Stimulated activated CD4-positive, alpha-beta T cell treated with anti-CD3 and anti-CD28 coated beads, Interleukin-2, amount 100 ng/mL, for 48 hours (primary cell): ENCODE data around the gene CCDC152.

Source experiments
- DNase-seq, 2 donors: peaks; one replicate each; pipeline ENCODE4 v3.0.0-alpha.2; 2020

Gene CCDC152

DNA sequence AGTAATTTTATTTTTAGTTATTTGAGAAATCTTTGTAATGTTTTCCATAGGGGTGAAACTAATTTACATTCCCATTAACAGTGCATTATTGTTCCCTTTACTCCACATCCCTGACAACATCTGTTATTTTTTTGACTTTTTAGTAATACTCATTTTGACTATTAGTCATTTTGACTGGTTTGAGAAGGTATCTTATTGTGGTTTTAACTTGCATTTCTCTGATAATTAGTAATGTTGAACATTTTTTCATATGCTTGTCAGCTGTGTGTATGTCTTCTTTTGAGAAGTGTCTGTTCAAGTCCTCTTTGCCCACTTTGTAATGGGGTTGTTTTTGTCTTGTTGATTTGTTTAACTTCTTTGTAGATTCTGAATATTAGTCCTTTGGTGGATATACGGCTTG, 27.5 kb downstream of the CCDC152 start:
- no peak for DNase-seq

DNA sequence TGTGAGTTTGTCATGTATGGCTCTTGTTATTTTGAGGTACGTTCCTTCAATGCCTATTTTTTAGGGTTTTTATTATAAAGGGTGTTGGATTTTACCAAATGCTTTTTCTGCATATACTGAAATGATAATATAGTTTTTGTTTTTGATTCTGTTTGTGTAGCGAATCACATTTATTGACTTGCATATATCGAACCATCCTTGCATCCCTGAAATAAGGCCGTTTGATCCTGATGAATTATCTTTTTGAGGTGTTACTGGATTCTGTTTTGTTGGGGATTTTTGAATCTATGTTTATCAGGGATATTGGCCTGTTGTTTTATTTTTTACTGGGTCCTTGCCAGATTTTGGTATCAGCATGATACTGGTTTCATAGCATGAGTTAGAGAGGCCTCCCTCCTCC, 29.1 kb downstream of the CCDC152 start:
- DNase-seq, result no peak

DNA sequence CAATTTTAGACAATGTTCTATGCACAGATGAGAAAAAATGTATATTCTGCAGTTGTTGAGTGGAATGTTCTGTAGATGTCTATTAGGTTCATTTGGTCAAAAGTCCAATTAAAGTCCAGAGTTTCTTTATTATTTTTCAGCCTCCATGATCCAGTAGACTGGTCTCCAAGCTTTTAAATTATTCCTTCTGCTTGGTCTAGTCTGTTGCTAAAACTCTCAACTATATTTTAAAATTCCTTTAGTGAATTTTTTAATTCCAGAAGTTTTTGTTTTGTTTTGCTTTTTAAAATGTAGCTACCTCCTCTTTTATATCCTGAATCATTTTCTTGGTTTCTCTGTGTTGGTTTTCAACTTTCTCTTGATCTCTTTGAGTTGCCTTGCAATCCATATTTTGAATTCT, 30.5 kb downstream of the CCDC152 start:
- no peak for DNase-seq

DNA sequence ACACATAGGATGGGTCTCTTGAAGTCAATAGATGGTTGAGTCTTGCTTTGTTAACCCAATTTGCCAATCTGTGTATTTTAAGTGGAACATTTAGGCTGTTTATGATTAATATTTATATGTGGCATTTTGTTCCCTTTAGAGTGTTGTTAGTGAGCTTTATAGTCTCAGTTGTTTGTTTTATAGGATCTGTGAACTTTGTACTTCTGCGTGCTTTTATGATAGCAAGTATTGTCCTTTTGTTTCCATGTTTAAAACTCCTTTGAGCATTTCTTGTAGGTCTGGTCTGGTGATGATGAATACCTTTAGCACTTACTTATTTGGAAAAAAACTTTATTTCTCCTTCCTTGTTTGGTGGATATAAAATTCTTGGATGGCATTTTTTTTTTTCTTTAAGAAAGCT, 31.2 kb downstream of the CCDC152 start:
- no peak for DNase-seq

DNA sequence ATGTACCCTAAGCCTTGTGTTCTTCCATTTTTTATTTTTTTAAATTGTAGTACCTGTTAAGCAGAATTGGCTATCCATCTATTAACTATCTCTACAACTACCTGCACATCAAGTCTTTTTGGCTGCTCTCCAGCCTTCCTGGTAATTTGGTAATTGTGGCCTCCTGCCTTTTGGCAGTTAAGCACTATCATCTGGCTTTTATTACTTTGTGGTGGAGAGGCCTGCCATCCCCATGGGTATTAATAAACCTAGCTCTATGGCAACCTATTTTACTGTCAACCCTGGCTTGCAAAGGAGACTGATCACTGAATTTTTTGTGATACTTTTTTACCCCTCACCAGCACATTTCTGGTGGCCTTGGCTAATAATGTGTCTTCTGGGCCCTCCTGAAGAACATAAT, 34.5 kb downstream of the CCDC152 start:
- no peak for DNase-seq

DNA sequence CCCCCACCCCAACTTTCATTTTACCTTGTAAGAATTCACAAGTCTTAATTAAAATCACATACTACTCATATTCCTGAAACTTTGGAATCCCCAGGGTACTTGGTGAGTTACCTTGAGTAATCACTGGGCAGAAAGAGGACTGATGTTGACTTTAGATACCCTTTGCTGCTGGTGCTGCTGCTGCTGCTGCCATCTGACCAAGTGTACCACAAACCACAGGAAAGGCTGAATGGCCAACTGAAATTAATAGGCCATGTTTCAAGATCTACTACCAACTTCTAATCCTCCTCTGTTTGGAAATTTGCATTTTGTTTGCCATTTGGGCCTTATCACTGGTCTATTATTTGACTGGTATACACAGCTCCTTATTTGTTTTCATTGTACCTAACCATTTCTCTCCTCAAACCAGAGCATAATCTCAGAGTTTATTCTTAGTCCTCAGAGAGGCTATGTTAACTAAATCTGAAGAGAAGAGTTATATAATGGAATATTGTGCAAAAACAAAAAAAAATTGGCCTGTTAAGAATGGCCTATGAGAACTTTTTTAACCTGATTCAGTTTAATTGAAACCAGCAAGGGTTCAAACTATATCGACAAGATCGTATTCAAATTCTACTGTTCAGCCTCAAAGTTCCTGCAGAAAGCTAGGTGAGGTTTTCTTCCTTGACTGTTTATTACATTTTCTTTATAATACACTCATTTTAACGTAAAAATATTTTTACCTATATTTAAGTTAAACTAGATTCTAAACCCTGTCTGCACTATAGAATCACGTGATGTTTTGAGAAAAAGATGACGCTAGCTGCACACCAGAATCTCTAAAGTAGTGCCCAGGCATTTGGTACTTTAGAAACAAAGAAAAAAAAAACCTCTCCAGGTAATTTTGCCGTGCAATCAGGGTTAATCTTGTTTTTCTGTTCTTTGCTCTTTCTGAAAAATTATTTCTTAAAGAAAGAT, 41.9 kb downstream of the CCDC152 start:
- DNase-seq, result no peak

DNA sequence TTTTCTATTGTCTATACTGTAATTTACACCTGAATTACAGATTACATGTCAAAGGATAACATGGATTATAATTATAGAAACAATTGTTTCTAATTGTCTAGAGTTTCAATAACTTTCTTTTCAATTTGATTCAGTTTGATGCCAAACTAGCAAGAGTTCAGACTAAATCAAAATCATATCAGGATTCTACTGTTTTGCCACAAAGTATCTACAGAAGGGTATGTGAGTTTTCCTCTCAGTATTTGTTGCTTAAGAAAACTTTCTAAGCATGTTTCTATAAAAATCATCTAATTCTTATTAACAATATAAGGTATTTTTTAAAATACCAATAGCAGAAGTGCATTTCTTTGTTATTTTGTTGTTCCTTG, 42.6 kb downstream of the CCDC152 start:
- DNase-seq, result no peak

DNA sequence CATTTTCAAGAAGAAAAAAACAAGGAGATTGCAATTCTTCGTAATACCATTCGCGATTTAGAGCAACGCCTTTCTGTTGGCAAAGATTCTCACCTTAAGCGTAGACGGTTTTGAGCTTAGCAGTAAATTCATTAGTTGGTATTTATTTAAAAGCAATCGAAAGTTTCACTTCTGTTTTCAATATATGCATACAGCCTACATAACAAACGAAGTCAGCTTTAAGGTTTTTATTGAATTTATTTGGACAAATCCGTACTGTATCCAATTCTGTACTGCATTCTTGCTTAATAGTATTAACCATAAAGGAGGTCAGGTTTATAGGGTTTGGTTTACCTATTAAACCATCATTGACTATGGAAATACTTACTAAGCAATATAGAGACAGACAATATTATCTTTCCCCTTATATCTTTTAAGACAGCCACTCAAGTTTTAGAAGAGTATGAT, 43.1 kb downstream of the CCDC152 start:
- no peak for DNase-seq

DNA sequence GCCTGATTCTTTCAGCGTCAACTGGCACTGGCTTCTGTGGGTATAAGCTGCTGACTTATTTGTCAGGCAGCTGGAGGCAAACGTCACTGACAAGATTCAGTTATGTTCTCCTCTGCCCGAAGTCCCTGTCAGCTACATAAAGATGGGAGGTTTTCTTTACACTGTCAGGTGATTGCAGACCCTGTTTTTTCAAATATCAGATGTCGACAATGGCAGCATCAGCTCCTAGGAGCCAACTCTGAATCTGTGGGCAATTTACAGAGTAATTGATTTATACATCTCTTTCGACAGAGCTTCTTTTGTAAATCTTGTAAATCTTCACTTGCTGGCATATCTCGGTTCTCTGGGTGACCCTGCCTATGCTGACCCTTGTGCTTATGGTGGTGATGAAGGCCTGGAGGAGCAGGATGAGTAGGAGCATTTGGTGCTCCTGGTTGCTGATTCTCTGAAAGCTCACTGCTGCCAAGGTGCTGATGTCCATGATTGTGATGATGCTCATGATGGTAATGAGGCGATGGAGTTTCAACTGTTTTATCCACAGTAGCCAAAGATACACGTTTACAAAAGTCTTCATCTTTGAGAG, 44.2 kb downstream of the CCDC152 start:
- DNase-seq, result no peak

DNA sequence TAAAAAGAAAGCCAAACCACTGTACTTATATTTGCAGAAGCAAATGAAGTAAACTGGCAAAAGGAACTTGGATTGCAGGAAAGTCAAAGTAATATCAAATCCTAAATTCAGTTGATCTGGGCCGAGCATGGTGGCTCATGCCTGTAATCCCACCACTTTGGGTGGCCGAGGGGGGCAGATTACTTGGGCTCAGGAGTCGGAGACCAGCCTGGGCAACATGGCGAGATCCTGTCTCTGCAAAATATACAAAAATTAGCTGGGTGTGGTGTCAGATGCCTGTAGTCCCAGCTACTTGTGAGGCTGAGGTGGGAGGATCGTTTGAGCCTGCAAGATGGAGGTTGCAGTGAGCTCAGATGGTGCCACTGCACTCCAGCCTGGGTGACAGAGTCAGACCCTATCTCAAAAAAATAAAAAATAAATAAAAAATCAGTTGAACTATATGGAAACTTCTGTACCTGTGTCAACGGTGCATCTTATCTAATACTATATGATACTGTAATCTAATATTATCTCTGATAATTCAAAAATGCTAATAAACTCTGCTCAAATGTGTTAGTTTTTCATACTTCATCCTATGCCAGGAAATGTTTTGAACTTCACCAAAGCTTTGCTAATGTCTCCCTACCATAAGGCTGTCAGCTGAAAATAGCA, 45.0 kb downstream of the CCDC152 start:
- no peak for DNase-seq

DNA sequence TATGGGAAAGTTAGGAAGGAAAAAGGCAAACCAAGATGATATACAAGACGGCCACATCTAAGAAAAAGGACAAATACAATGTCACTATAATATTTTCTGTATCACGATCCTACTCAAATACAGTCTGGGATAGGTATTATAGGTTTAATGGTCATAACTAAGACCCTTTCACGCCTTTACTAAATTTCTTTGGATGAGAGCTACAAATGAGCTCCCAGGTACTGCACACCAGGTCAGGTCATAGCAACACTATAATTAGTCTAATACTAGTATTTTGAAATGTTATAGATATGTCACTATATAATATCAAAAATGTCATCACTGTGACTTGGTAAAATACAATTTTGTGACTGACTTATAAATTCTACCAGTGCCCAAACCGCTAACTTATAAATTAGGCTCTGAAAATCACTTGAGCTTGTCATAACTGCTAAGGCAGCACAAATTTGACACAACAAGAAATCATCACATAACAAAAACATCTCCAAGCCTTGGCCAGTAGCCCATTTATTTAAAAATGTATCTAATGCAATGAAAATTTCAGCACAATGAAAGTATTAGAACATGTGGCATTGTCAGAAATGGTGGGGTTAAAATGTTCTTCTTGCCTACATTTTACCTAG, 48.2 kb downstream of the CCDC152 start:
- DNase-seq, result no peak

DNA sequence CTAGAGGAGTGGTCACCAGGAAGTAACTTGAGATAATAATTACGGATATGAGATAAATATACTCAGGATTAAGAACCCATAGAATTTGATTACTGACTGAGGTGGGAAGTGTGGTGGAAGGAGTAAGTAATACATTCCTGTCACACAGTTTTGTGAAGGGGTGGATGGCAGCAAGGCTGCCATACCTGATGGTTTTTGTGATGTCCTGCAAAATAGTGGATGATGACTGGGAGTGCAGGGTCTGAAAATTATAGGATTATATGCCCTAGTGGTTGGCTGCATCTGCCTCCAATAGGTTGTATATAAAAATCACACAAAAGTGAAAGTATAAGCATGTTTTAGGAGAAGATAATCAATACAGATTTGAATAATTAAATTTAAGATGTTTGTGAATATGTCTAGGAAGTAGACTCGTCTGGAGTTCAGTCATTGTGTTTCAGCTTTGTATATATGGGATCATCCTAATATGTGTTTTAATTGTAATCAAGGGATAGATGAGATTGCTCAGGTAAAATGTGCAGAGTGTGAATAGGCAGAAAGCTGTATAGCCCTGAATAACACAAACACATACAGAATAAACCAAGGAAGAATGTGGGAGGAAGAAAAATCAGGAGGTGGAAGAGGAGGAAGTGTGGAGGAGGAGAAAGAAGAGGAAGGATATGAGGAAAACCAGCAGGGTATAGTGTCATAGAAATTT, 49.5 kb downstream of the CCDC152 start:
- no peak for DNase-seq

DNA sequence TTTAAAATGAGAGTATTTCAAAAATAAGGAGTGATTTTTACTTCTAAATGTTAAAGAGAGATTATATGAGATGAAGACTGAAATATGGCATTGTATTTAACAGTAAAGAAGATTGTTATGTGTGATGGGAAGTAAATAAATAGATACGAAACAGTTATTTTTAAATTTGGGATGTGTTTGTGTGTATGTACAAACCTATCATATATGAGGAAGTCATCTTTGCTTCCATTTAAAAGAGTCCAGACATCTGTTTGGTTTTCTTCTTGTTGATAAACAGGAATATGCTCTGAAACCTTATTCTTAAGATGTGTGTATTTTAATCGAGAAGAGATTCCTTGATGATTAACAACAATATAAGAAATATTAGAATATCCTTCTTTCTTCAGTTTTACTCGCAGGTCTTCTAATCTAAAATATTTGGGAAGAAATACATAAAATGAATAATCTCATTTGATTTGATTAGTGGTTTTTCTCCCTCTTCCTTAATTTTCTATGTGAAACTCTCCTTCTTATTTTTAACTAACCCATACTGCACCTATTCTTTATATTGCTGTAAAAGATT, 50.2 kb downstream of the CCDC152 start:
- no peak for DNase-seq

DNA sequence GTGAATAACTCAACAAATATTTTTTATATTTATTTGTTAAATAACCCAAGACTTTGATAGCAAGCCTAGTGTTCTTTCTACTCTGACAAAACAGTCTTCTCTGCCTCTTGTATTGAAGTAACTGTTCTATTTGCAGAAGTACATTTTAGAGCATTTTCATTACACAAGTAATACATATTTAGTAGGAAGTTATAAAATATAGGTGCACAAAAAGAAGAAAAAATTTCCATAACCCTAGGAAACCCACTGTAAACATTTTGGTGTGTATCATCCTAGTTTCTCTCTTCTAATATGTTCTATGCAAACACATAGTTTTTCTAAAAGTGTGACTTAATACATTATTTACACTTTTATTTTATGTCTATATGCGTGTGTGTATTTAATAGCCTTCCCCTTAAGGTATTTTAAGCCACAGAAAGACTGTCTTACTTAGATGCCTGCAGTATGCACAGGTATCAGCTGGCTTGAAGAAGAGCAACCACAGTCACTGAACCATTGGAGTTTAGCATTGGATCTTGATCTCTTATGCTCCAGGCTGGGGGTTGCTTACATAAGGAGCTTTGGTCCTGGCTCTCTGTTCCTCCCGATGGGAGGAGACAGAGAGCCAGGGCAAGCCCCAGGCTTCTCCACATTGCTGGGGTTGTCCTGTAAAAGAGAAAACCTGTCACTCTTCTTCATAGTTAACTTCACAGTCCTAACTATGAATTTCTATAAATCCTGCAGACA, 51.3 kb downstream of the CCDC152 start:
- DNase-seq, result no peak

DNA sequence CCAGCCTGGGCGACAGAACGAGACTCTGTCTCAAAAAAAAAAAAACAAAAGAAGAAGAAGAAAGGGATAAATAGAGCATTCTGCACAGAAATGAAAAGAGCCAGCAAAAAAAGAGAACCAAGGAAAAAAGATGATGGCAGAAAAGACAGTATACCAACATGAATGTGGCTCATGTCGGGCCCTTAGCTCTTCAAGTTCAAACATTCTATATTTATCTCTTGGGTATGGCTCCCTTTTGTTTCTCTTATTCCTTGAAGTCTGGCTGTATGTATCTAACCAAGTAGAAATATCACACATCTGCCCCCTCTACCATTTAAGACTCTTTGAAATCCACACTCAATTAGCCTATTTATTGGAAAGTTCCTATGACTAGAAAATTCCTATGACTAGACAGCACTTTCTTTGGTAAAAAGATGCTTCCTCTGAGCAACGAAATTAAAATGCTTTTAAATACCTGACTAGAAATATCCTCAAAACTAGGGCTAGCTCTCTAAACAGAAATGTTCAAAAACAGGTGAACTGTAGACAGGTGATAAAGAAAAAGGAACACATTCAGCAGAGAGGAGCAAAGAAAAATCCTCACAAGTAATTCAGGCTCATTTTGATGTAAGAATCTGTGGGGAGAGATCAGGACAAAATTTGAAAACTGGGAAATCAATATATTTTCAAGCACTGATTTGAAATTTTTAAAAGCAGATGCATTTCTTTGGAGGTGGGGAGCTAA, 52.4 kb downstream of the CCDC152 start:
- no peak for DNase-seq

DNA sequence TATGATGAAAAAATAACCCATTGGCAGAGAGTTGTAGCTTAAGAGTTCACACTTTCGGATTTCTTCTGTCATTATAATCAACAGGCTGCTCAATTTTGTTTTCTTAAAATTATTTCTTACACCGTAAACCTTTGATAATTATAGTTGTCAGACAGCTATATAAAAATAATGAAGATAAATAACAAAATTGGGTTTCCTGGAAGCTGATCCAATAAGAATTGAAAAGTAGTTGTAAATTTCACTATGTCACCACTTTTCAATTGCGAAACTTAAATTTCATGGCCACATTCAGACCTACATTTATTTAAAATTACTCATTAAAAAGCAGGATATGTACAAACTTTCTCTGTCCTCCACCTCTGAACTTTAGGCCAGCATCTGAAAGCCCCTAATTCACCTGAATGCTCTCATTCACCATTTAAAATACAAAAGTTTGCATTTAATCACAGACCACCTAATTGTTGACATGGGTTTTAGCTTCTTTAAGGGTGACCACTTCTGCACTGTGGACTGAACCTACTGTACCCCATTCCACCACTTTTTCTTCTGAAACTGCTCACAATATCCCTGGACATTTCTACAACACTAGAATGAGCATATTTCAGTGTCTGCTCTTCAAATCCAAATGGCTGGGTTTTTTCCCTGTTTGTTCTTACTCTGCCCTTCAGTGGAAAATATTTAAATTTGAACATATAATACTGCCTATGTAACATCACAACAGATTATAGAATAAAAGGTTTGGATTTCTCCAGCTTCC, 54.4 kb downstream of the CCDC152 start:
- no peak for DNase-seq

DNA sequence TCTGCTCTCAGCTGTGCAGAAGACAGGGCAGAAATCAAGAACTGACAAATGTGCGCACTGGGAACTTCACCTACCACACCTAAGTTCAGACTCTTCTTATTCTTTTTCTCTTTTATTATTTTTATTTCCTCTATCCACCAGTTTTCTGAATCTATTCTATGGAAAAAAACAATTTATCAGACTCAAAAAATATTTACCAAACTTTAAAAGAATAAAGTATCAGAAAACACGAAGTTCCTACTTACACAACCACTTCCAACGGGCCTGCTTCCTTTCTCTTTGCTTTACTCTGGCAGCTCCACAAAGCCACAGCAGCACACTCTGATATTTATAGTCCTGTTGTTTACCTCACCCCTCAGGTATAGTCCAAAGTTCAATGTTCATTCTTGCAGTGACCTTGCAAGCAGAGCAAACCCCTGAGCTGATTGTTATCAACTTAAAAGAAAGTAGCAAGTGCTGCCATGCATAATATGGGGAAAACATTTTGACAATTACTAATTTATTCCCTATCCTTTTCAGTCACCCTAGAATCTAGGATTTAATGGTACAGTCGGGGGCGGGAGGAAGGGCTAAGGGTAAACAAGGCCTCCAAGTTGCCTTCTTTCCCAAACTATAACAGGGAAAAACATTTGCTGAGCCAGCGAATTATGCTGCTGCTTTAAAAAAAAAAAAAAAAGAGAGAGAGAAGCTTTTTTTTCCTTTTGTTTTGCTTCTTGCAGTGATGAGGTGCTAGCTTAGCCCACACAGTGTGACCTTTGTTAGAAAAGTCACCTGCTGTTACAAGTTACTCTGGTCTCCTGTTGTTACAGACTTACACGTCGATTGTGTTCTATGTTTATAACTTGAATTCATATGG, 55.2 kb downstream of the CCDC152 start, which contains the start of gene SELENOP:
Gene SELENOP (minus strand): TSS at position 302 of the 856 bp plus-strand sequence. CDS start 3,539 bp downstream, outside the sequence.
- no peak for DNase-seq

DNA sequence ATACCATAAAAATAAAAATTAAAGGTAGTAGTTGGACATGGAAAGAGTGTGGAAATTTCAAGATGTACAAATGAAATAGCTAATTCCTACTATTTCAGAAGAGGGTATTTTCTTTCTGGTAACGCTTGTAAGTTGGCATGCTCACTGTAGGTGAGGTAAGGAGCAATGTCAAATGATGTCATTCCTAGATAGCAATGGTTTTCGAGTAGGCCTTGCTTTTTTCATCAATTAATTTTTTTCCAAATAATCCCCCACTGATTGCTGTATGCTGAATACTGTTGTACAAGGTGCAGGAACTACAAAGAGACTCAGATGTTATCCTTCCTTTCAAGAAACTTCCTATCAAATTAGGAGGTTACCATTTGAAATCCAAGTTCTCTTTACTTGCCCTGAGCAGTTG, 56.0 kb downstream of the CCDC152 start:
- no peak for DNase-seq

DNA sequence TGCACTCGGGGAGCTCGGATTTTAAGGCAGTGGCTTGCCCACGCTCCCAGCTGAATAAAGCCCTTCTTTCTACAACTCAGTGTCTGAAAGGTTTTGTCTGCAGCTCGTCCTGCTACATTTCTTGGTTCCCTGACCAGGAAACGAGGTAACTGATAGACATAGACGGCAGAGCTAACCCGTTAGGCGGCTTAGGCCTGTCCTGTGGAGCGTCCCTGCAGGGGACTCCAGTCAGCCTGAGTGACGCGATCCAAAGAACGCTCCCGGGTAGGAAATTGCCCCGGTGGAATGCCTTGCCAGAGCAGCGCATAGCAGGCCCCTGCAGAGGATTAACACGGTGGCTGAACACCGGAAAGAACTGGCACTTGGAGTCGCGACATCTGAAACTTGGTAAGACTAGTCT, 56.9 kb downstream of the CCDC152 start:
- DNase-seq, result no peak
